ENCODE measurements around the gene TPD52L1.

- no peak for TF ChIP-seq CTCF (IDR thresholded peaks at IDR 0.05)
- TF ChIP-seq POLR2A (IDR thresholded peaks at IDR 0.05), result no peak
These were observed 120.4 kb downstream of the TPD52L1 start for GRCh38 chr6:125273965-125274364.

Data from right lobe of liver (tissue), 4 donors.